Stomach (tissue), 9 donors: Measurements from ENCODE around the gene KIRREL3. TPM values are rescaled to one million over a fixed set of nuclear protein-coding genes. Genes with fewer than 3 reads are reported as not detected.

Experiments
- DNase-seq, 2 donors: peaks; one replicate each; pipeline versions ENCODE4 v3.0.0 to v3.0.0-alpha.2; 2013 to 2019
- H3K27ac ChIP-seq, 5 donors: fragments of 200-600 bp in 4 of 5; sonication (generic) in 4 of 5; one replicate each; pipeline ENCODE4 v1.5.1; 2013 to 2019; ENCODE audit warnings: mild to moderate bottlenecking in 1 of 5, moderate library complexity in 1 of 5
- H3K27me3 ChIP-seq, 3 donors: fragments of 200-600 bp; sonication (generic); one replicate each; pipeline ENCODE4 v1.5.1; 2017 to 2019; ENCODE audit warnings: mixed run types in 1 of 3
- H3K36me3 ChIP-seq, 4 donors: fragments of 200-600 bp; sonication (generic); 1 replicate in 3 of 4; 2 replicates in 1 of 4; pipeline ENCODE4 v1.5.1; 2016 to 2019
- H3K4me1 ChIP-seq, 4 donors: fragments of 200-600 bp; sonication (generic); one replicate each; pipeline ENCODE4 v1.5.1; 2016 to 2019
- H3K4me3 ChIP-seq, 4 donors: fragments of 200-600 bp; sonication (generic) in 3 of 4; one replicate each; pipeline ENCODE4 v1.5.1; 2016 to 2019; ENCODE audit warnings: mild to moderate bottlenecking in 1 of 4
- H3K9me3 ChIP-seq, 4 donors: fragments of 200-600 bp; sonication (generic); one replicate each; pipeline ENCODE4 v1.5.1; 2016 to 2019
- EP300 ChIP-seq: sonication (generic); formaldehyde crosslinking; IDR thresholded peaks from one replicate; pipeline ENCODE4 v1.6.1; 2017; ENCODE audit warnings: antibody characterized with exemption
- POLR2A ChIP-seq, 4 donors: fragments of 450-650 bp; IDR thresholded peaks; one replicate each; pipeline ENCODE4 v1.6.1; 2016; ENCODE audit warnings: antibody characterized with exemption in 4 of 4, control low read depth in 2 of 4, mild to moderate bottlenecking in 1 of 4, moderate library complexity in 1 of 4
- POLR2AphosphoS5 ChIP-seq, 3 donors: sonication (generic); formaldehyde crosslinking; IDR thresholded peaks; one replicate each; pipeline ENCODE4 v1.6.1; 2016; ENCODE audit warnings: antibody characterized with exemption in 3 of 3
- WGBS, 5 donors: extraction: QIAGEN DNeasy Blood & Tissue Kit in 3 of 5; methylation state at CpG; one replicate each; pipeline versions ENCODE4 v1.1.5 to v1.1.7; 2013 to 2018; 5-methylcytosine and 5-hydroxymethylcytosine counted together
- intact Hi-C: fragments of 100-400 bp; cut with DNase I; formaldehyde crosslinking; loops from one replicate; pipeline ENCODE4 v1.15.1; 2023; ENCODE audit warnings: low total_unique reads
- polyA plus RNA-seq, 3 donors: library from polyadenylated mRNA; stranded (reverse); fragments of 200-250 nt; gene quantifications; one replicate each; pipeline ENCODE4 v1.2.3, GENCODE V29; 2013
- total RNA-seq, 5 donors: library from RNA; depleted of rRNA; stranded (reverse); fragments of >200 nt; gene quantifications; one replicate each; pipeline versions ENCODE4 v1.1.0 to v1.2.3, GENCODE V29; 2014 to 2016
- TF ChIP-seq, protein P1 (sequence below), 7 experiments: fragments of 450-650 bp in 4 of 7; fragments of 200-600 bp in 3 of 7; sonication (generic) in 3 of 7; IDR thresholded peaks; one replicate each; pipeline ENCODE4 v1.5.1; 2016 to 2019; ENCODE audit warnings: antibody characterized with exemption in 7 of 7, control low read depth in 2 of 7, mild to moderate bottlenecking in 1 of 7
- donor health status: healthy with polysubstance abuse.
- donor health status: Bipolar disorder and iron deficiency.
- donor health status: healthy.

Gene KIRREL3
- total and polyA plus RNA-seq, 8 donors = 0.10 to 1.7 (median 0.38) TPM; not detected in 4

DNA sequence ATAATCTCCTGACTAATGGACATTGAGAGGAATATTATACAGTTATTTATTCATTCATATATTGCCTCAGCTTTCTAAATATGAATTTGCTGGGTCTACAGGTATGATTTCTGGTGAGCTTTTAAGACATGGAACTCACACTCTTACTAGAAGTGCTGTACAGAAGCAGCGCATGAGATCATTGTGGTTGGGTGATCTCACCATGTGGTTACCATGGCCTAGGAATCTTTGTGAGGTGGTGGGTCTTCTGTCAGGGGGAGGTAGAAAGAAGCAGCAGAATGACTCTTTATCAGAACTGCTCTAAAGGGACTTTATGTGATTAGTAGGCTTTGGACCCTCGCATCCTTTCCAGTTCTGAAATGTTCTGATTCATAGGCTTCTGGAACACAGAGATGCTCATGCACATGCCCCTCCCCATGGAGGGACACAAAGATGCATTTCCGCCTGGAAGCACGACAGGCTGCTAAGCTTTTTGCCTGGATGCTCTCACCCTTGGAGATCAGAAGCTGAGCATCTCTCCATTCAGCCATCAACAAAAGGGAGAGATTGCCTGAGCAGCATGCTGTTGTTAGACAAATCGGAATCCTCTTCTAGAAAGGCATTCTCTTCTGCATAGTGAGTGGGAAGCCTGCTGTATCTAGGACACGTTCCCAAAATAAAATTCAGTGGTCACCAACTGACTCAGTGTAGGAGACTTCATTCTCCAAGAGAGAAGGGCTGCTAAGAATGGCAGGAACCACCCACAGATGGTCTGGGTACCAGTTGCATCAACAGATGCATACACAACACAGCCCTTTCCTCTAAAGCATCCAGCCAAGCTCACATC is 51.3 kb downstream of the KIRREL3 start:
- H3K36me3 ChIP-seq = no peaks in the 10 kb centered on the region
- intact Hi-C loops = no loop called here
- no peak overlapping the region for H3K27ac ChIP-seq
- H3K4me1 ChIP-seq = peaks cover 0 to 5% (median 0%) of the 10 kb centered on the region in 4 donors
- 69 to 83% (median 79%) methylated on average over 6 of the region's 6 CpGs for WGBS, 5 donors
- H3K9me3 ChIP-seq = no peaks in the 10 kb centered on the region
- no peak for DNase-seq
- peaks cover 0 to 14% (median 0%) of the 10 kb centered on the region in 3 donors for H3K27me3 ChIP-seq
- TF ChIP-seq POLR2A (IDR thresholded peaks at IDR 0.05) = no peak
- TF ChIP-seq EP300 = no peak
- TF ChIP-seq, protein P1, sequence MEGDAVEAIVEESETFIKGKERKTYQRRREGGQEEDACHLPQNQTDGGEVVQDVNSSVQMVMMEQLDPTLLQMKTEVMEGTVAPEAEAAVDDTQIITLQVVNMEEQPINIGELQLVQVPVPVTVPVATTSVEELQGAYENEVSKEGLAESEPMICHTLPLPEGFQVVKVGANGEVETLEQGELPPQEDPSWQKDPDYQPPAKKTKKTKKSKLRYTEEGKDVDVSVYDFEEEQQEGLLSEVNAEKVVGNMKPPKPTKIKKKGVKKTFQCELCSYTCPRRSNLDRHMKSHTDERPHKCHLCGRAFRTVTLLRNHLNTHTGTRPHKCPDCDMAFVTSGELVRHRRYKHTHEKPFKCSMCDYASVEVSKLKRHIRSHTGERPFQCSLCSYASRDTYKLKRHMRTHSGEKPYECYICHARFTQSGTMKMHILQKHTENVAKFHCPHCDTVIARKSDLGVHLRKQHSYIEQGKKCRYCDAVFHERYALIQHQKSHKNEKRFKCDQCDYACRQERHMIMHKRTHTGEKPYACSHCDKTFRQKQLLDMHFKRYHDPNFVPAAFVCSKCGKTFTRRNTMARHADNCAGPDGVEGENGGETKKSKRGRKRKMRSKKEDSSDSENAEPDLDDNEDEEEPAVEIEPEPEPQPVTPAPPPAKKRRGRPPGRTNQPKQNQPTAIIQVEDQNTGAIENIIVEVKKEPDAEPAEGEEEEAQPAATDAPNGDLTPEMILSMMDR (IDR thresholded peaks at IDR 0.05) = no peak
- no peak for TF ChIP-seq POLR2AphosphoS5 (IDR thresholded peaks at IDR 0.05)
- no peak overlapping the region for H3K4me3 ChIP-seq

DNA sequence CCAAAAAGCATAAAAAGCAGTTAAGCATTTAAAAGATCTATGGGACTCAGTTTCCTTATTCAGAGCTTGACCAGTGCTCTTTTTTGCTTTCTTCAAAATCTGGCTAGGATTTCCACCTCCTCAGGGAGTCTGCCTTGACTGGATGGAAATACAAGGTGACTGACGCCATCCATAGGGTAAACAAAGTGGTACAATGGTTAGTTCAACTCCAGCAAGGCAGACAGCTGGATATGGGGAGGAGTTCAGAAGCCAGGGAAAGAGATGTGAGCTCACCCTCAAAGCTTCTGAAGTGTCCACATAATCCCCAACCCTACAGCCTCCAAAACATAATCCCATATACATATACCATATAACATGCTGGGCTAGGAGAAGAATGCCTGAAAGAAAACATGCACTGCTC is 52.0 kb downstream of the KIRREL3 start:
- DNase-seq = no peak

DNA sequence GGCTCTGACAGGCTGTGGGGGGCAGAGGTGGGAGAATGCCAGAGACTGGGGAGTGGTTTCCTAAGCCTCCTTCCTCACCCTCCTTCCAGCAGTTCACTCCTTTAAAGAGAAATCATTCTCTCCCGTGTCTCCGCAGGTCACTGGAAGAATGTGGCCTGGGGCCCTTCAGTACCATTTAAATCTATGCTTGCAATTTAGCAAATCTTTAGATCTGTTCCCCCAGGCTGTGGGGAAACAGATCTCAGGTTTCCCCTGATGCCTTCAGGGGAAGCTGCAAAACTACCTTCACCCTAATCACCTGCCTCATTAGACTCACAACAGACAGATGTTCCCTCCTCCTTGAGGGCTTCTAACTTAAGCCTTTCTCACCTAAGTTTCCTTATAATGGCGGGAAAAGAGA is 55.3 kb downstream of the KIRREL3 start:
- Histone ChIP-seq H3K4me1 (peaks cover 0 to 5% (median 0%) of the 10 kb centered on the region in 4 donors), H3K9me3 (no peaks in the 10 kb centered on the region), H3K27me3 (peaks cover 0 to 15% (median 0%) of the 10 kb centered on the region in 3 donors), H3K4me3 (no peak overlapping the region), H3K27ac (no peak overlapping the region), H3K36me3 (no peaks in the 10 kb centered on the region)
- DNase-seq = no peak
- TF ChIP-seq POLR2A (IDR thresholded peaks at IDR 0.05) = no peak
- intact Hi-C loops = no loop called here
- 78 to 97% (median 85%) methylated on average over 3 of the region's 3 CpGs for WGBS, 5 donors

More for the DNA sequence above, 52.0 kb downstream of the KIRREL3 start:
- TF ChIP-seq POLR2A (IDR thresholded peaks at IDR 0.05) (no peak), EP300 (no peak), POLR2AphosphoS5 (IDR thresholded peaks at IDR 0.05) (no peak)
- TF ChIP-seq, protein P1 (IDR thresholded peaks at IDR 0.05) = no peak
- Histone ChIP-seq H3K27me3 (peaks cover 0 to 15% (median 0%) of the 10 kb centered on the region in 3 donors), H3K4me3 (no peak overlapping the region), H3K36me3 (no peaks in the 10 kb centered on the region), H3K27ac (no peak overlapping the region), H3K9me3 (no peaks in the 10 kb centered on the region), H3K4me1 (peaks cover 0 to 5% (median 0%) of the 10 kb centered on the region in 4 donors)
- 35 to 65% (median 48%) methylated on average over 1 of the region's 1 CpG for WGBS, 5 donors
- intact Hi-C loops = no loop called here

DNA sequence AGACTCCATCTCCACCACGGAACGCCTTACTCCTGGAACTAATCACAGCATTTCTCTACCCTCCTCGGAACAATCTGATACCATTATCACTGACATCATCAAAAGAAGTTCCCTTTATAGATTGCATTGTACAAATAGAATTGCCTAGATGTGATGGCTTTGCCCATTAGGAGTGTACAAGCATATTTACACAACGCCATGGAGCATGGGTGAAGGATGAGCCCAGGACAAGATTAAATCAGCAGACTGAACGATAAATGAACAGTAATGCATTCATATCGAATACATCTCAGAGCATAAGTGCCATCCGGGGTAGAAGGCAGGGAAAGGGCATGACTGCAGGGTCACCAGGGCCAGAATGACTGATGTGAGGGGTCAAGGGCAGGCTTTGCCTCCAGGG is 57.3 kb downstream of the KIRREL3 start:
- TF ChIP-seq POLR2A (IDR thresholded peaks at IDR 0.05) = no peak
- TF ChIP-seq EP300 = no peak
- TF ChIP-seq POLR2AphosphoS5 (IDR thresholded peaks at IDR 0.05) = no peak
- TF ChIP-seq, protein P1 (IDR thresholded peaks at IDR 0.05) = no peak
- H3K4me3 ChIP-seq = no peak overlapping the region
- H3K36me3 ChIP-seq = no peaks in the 10 kb centered on the region
- no peaks in the 10 kb centered on the region for H3K9me3 ChIP-seq
- no peak overlapping the region for H3K27ac ChIP-seq
- H3K27me3 ChIP-seq = peaks cover 0 to 6% (median 0%) of the 10 kb centered on the region in 3 donors
- 72 to 88% (median 83%) methylated on average over 7 of the region's 7 CpGs for WGBS, 5 donors
- peaks cover 0 to 5% (median 0%) of the 10 kb centered on the region in 4 donors for H3K4me1 ChIP-seq
- intact Hi-C loops = no loop called here
- no peak for DNase-seq

DNA sequence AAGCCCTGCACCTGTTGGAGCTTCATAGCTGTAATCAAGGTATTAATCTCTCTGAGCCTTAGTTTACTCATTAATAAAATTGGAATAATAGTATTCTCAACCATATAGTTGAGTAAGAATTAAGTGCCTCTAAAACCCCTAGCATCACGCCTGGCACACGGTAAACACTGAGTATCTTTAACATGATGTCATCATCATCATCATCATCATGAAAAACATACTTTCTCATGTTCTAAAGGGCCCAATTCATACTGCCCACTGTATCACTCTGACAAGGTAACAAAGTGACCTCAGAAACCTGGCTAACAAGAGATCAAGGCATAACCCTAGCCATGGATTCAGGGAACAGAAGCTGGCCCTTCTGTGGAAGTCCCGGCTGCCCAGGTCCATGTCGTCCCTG is 58.4 kb downstream of the KIRREL3 start:
- Histone ChIP-seq H3K27ac (no peak overlapping the region), H3K27me3 (peaks cover 0 to 6% (median 0%) of the 10 kb centered on the region in 3 donors), H3K4me1 (peaks cover 0 to 2% (median 0%) of the 10 kb centered on the region in 4 donors), H3K9me3 (no peaks in the 10 kb centered on the region), H3K36me3 (no peaks in the 10 kb centered on the region), H3K4me3 (no peak overlapping the region)
- intact Hi-C loops = no loop called here
- no peak for DNase-seq
- TF ChIP-seq EP300 (no peak), POLR2AphosphoS5 (IDR thresholded peaks at IDR 0.05) (no peak), POLR2A (IDR thresholded peaks at IDR 0.05) (no peak)
- TF ChIP-seq, protein P1 (IDR thresholded peaks at IDR 0.05) = no peak
- 82 to 93% (median 88%) methylated on average over 4 of the region's 4 CpGs for WGBS, 5 donors
